NOMO-1 (cell line): ENCODE results near the gene GPBP1L1.
"Not testable (repeated sequence)": the region's sequence is repeated elsewhere in the genome, so short reads cannot be mapped to it uniquely, and the experiment has no call there.

ENCODE experiments used
- DNase-seq, 2 experiments: peaks; one replicate each; lab custom pipeline; 2025; ENCODE audit not compliant: unreplicated experiment in 2 of 2; lab: John Stamatoyannopoulos, UW

GPBP1L1 gene, protein sequence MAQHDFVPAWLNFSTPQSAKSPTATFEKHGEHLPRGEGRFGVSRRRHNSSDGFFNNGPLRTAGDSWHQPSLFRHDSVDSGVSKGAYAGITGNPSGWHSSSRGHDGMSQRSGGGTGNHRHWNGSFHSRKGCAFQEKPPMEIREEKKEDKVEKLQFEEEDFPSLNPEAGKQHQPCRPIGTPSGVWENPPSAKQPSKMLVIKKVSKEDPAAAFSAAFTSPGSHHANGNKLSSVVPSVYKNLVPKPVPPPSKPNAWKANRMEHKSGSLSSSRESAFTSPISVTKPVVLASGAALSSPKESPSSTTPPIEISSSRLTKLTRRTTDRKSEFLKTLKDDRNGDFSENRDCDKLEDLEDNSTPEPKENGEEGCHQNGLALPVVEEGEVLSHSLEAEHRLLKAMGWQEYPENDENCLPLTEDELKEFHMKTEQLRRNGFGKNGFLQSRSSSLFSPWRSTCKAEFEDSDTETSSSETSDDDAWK

GRCh38 chr1:45686288-45687013 lies at the start of gene GPBP1L1:
Gene GPBP1L1, minus strand, starts transcription at chr1:45686533. Its CDS starts 27,446 bp downstream, at chr1:45659087.
- peak; percentile 93 for DNase-seq

DNA sequence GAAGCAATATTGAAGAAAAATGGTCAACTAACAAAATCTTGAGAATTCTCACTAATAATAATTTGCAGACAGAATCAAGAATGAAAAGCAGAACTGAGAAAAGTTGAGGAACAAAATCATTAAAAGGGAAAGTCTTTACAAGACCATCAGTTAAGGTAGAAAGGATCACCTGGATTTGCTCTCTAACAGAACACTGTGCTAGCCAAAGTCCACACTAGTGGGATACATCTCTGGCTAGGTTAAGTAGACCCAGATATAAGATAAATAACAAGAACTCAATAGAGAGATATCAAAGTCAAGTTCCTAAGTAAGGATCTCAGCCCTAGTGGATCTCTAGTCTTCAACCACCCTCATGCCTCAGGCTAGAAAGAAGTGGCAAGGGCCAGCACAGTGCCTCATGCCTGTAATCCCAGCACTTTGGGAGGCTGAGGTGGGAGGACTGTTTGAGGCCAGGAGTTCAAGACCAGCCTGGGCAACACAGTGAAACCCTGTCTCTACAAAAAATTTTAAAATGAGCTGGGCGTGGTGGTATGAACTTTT lies 44.5 kb upstream of the GPBP1L1 start:
- no peak for DNase-seq

DNA sequence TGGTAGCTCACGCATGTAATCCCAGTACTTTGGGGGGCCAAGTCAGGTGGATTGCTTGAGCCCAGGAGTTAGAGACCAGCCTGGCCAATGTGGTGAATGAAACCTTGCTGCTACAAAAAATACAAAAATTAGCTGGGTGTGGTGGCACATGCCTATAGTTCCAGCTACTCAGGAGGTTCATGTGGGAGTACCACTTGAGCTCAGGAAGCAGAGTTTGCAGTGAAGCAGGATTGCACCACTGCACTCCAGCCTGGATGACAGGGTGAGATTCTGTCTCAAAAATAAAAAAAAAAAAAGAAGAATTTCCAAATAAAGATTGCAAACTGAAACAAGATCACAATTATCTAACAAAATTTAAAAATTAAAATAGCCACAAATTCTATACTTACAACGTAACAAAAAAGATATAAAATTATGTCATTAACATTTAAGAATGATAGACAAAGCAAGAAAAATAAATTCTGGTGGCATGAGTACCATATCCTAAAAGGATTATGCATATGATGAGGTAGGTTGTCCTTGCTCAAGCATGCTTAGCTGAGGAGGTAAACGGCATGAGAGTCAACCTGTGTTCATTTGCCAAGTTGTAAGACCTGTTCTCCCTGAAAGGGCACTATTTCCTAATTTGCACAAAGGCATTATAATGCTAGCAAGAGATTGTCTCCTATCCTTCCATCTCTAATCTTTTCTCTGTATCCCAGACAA lies 43.9 kb upstream of the GPBP1L1 start:
- DNase-seq = no peak

- DNase-seq = not testable (repeated sequence)
Observed at GRCh38 chr1:45726007-45726406, 39.7 kb upstream of the GPBP1L1 start.

GRCh38 chr1:45723248-45723930 lies 37.1 kb upstream of the GPBP1L1 start:
- DNase-seq = no peak

DNA sequence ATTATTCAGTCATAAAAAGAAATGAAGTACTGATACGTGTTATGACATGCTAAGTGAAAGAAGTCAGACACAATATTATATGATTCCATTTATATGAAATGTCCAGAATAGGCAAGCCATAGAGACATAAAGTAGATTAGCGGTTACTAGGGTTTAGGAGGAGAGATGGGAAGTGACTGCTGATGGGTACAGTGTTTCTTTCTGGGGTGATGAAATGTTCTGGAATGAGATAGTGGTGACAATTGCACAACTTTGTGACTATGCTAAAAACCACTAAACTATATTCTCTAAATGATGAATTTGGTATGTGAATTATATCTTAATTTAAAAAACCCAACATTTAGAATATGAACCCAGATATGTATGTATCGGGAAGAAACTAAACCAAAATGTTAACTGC lies 36.5 kb upstream of the GPBP1L1 start:
- peak; percentile 5 to 67 for DNase-seq

GRCh38 chr1:45721207-45721606 lies 34.9 kb upstream of the GPBP1L1 start:
- DNase-seq = no peak

- no peak for DNase-seq
Observed at GRCh38 chr1:45718289-45718688, 32.0 kb upstream of the GPBP1L1 start.

GRCh38 chr1:45717386-45717785 lies 31.1 kb upstream of the GPBP1L1 start:
- DNase-seq = not testable (repeated sequence)

DNA sequence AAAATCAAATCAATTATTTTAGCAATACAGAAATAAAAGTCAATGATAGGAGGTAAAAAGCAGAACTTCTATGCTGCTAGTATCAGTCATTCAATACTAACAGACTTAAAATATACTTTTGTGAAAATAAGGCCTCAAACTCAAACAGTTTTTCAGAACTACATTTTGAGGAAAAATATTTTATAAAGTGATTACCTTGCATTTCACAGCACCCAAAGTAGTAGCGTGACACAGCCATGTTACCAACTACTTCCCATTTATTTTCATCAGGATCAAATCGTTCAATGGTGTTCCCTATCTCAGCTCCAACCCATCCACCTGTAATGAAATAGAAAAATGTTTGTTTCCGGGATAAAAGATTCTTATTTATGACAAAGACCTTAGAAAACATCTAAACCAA lies 30.4 kb upstream of the GPBP1L1 start:
- DNase-seq = no peak

DNA sequence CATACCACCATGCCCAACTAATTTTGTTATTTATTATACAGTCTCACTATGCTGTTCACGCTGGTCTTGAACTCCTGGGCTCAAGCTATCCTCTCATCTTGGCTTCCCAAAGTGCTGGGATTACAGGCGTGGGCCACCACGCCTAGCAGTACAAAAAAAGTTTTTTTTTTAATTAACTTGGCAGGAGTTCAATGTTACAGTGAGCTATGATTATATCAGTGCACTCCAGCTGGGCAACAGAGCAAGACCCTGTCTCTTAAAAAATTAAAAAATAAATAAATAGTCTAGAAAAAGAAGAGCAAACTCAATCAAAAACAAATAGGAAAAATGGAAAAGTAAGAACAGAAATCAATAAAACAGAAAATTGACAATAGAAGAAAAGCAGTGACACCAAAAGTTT lies 27.4 kb upstream of the GPBP1L1 start:
- no peak for DNase-seq

DNA sequence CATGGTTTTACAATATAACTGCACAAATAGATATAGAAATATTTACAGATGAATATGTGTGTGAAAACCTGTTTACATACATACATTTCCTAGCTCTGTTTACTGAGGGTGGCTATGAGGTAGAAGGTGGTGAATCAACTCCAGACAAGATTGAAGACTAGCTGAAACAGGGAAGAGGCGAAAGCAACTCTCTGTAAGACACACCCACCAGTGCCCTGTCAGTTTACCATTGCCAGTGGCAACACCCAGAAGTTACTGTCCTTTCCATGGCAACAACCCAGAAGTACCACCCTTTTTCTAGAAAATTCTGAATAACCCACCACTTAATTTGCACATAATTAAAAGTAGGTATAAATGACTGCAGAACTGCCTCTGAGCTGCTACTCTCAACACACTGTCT lies 18.3 kb upstream of the GPBP1L1 start:
- DNase-seq = no peak

- DNase-seq = no peak
Observed at GRCh38 chr1:45694823-45695222, 8.5 kb upstream of the GPBP1L1 start.

GRCh38 chr1:45693811-45694210 lies 7.5 kb upstream of the GPBP1L1 start:
- not testable (repeated sequence) for DNase-seq

GRCh38 chr1:45687754-45688740 lies 1.7 kb upstream of the GPBP1L1 start, which contains the start of gene TMEM69:
Gene TMEM69, plus strand, starts transcription at chr1:45688181. Its CDS starts 2,888 bp downstream, at chr1:45691069.
- DNase-seq = peak; percentile 86 to 89

- peak; percentile 98 to 99 for DNase-seq
Observed at GRCh38 chr1:45687014-45687753, 851 bp upstream of the GPBP1L1 start.

DNA sequence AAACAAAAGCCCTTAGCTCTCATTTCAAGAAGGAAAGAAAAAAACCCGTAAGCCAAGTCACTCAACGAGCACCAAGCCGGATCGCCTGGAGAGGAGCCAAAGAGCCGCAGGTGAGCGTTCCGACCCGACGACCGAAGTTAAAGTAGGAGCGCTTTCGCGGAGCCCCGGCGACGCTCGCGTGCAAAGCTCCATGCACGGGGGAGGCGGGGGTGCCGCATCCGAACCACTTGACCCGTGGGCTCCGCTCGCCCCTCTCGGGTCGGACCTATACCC lies 382 bp downstream of the GPBP1L1 start:
- DNase-seq = peak; percentile 7 to 36

- DNase-seq = peak; percentile 3 to 54
Observed at GRCh38 chr1:45685308-45686014, 872 bp downstream of the GPBP1L1 start.
